ENCODE results near the gene CTAG1A.
"Not testable (repeated sequence)": the region's sequence is repeated elsewhere in the genome, so short reads cannot be mapped to it uniquely, and the experiment has no call there.

CTAG1A gene

DNA sequence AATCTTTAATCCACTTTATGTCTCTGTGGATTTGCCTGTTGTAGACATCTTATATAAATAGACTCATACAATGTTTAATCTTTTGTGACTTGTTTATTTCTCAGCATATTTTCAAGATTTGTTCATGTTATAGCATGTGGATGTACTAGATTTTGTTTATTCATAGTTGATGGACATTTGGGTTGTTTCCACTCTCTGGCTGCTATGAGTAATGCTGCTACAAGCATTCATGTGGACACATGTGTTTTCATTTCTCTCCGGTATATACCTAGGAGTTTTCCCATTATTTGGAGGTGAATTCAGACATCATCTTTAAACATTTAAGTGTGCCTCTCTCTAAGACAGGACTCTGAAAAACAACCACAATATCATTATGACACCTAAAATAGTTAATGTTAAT, 35.2 kb upstream of the CTAG1A start:
- DNase-seq = no peak
- TF ChIP-seq GATA1 (IDR thresholded peaks at IDR 0.05; ENCODE audit: low read depth, low read length) (no peak), POLR2A (IDR thresholded peaks at IDR 0.05; ENCODE audit: low read length) (no peak)

DNA sequence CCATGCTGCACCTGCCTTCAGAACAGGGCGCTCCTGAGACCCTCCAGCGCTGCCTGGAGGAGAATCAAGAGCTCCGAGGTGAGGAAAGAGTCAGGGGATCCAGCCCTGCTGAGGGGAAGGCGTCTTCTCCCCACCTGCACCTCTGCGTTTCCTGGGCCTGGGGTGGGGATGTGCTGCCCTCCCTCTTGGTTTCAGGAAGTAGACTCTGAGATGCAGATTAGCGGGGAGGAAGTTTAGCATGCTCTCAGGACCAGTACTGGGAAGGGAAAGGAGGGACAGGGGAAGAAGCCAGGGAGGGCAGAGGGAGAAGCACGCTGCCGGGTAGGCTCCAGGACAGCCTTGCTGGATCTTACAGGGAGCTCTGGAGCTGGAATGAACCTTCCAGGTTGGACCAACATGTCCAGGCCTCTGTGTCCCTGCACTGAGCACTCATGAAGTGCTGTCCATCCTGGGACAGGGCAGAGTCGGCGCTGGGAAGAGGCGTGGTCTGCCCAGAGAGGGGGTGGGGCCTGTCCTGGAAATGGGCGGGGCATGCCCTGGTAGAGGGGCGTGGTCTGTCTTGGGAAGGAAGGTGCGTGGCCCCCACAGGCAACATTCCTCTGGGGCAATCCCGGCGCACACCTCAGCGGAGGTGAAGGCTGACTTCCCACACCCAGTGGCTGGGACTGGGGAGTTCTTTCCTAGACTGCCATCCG, 32.7 kb upstream of the CTAG1A start:
- not testable (repeated sequence) for DNase-seq

DNA sequence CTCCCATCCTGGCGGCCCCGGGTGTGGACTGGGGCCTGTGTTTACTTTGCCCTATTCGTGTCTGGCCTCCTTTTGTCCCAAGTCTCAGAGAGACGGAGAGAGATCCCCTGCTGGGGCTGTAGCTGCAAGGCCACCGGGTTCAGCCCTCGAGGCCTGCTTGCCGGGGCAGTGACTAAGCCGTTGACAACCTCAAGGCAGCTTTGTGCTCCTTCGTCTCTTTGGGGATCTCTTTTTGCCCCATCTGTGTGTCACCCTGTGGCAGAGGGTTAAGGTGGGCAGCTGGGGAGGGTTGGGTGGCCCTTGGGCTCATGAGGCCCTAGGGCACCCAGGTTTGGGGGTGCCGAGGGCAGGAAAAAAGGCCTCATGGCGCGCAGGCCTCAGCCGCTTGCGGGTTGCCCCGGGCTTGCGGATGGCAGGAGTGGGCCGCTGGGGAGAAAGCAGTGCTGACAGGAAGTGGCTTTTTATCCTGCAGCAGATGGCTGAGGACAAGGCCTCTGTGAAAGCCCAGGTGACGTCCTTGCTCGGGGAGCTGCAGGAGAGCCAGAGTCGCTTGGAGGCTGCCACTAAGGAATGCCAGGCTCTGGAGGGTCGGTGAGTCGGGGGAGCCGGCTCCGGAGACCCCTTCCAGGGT, 26.8 kb upstream of the CTAG1A start:
- not testable (repeated sequence) for DNase-seq

DNA sequence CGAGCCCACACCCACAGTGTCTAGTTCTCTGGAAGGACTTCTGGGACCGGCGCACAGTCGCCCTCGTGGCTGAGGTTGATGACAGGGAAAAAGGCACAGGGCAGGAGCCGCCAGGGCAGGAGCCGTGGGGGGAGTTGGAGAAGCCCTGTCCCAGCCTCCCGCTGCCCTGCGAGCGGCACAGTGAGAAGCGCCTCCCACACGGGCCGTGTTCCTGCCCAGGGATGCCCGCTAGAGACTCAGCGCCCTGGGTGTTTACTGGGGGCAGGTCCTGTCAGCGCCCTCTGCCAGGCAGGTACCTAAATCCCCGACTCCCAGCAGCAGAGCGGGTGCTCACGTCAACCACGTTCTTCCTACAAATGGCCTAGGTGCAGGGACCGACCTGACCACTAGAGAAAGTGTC, 26.0 kb upstream of the CTAG1A start:
- not testable (repeated sequence) for DNase-seq

DNA sequence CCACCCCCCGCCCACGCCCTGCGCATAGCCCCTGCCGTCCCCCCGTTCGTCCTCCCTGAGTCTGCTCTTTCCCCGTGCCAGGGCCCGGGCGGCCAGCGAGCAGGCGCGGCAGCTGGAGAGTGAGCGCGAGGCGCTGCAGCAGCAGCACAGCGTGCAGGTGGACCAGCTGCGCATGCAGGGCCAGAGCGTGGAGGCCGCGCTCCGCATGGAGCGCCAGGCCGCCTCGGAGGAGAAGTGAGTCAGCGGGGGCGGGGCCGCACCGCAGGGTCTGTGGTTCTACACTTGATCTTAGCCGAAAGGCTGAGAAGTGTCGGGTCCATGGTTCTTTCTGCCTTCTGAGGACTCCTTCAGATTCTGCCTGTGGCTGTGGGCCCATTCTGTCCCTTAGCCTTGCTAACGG, 24.6 kb upstream of the CTAG1A start:
- DNase-seq = not testable (repeated sequence)

DNA sequence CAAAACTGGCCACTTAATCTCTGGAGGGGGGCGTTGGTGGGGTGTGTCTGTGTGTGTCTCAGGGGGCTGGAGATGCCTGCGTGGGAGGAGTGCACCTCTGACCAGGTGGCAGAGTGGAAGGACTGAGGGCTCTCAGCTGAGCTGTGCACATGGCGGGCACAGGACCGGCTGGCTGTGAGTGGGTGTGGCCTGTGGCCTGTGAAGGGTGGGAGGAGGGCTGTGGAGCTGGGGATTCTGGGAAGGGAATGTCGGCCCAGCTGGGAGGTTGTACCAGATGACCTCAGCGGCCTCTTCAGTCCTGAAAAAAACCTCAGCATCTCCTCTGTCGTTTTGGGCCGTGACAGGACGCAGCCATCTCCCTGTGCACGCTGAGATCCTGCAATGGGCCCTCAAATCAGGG, 22.6 kb upstream of the CTAG1A start:
- not testable (repeated sequence) for DNase-seq

DNA sequence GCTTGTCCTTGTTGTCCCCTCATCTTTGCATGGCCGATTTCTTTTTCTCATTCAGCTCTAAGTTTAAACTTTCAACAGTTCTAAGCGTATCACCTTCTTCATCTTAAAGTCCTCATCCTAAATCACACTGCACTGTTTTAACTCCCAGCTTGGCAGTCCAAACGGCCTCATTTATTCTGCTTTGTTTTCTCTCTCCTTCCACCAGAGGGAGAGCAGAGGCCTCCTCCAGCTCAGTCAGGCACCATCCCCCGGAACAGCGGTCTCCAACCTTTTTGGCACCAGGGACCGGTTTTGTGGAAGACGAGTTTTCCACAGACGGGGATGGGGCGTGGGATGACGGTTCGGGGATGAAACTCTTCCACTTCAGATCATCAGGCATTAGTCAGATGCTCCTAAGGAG, 14.6 kb upstream of the CTAG1A start:
- DNase-seq = not testable (repeated sequence)

DNA sequence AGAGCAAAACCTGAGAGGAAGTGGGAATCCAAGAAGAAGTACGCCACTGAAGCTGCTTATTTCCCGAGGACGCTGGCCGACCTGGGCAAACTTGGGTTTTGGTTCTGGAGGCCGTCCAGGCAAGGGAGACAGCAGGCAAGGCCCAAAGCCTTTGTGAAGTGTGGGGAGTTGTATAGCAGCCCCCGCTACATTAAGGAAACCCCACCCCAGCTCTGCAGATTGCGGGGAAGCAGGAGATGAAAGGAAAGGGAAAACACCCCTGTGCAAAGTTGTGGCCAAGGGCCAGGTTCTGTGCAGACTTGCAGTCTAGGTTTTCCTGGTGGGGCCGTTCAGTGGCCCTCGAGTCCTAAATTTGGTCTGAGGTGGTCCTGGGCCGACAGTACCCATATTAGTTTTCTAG, 11.9 kb upstream of the CTAG1A start:
- not testable (repeated sequence) for DNase-seq

DNA sequence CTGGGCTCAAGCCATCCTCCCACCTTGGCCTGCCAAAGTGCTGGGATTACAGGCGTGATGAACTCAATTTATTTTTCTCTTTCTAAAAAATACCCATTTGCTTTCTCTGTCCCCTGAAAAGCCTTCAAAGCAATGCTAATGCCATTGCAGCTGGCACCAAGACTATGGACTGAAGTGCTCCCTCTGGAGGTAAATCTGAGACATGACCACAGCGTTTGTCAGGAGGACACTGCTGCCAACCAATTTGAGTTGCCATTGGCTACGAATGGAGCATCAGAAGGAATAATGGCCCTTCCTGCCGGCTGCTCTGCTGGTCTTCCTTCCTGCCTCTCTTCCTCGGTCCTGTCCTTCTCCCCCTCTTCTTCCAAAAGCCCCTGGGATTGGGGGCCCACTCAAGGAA, 9.9 kb upstream of the CTAG1A start:
- DNase-seq = not testable (repeated sequence)

DNA sequence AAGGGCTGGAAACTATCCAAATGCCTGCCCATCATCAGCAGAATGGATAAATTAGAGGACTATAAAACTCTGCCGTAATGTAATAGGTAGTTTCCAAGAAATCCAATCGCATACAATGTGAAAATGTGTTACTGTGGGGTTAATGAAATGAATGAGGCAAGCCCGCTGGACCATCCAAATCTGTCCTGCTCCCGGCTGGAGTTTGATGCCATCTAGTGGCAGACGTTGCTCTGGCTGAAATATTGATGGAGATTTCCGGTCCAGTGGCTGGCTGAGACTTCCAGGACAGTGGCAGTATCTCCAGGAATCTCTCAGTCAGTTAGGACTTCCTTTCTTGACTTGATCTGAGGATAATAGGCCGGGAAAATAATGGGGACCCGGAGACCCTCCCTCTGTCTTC, 1.9 kb upstream of the CTAG1A start:
- DNase-seq = not testable (repeated sequence)

DNA sequence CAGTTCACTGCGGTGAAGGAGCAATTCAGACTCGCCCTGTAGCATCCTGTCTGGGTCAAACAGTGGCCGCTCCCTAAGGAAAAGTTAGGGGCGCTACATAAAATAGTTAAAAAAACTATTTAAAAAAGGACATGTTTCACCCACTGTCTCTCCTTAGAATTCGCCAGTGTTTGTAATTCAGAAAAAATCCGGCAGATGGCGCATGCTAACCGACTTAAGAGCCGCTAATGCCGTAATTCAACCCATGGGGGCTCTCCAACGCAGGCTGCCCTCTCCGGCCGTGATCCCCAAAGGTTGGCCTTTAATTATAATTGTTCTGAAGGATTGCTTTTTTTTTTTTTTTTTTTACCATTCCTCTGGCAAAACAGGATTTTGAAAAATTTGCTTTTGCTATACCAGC, 5.5 kb downstream of the CTAG1A start:
- DNase-seq = not testable (repeated sequence)

DNA sequence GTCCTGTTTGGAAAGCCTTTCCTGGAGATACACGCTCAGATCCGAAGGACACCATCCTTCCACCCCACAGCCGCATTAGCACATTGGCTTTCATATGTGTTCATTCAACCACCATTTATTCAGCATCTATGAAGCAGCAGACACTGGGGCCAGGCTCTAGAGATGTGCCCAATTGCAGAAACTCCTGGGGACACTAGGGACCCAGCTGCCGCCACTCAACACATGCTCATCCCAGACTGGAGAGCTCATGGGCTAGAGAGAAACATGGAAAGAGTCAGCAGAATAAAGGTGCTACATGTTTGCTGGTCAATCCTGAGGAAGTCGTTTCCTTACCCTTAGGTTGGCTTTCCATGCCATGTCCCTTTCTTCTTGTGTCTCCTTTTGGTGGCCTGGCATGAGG, 7.6 kb downstream of the CTAG1A start:
- TF ChIP-seq POLR2A (IDR thresholded peaks at IDR 0.05; ENCODE audit: low read length) (no peak), GATA1 (IDR thresholded peaks at IDR 0.05; ENCODE audit: low read depth, low read length) (no peak)
- no peak for DNase-seq

DNA sequence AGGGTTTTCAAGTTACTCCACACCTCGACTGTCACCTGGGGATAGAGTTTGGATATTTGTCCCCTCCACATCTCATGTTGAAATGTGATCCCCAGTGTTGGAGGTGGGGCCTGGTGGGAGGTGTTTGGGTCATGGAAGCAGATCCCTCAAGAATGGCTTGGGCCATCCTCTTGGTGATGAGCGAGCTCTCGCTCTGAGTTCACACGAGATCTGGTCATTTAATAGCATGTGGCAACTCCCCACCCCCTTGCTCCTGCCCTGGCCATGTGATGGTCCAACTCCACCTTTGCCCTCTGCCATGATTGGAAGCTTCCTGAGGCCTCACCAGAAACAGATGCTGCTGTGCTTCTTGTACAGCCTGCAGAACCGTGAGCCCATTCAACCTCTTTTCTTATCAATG, 8.3 kb downstream of the CTAG1A start:
- TF ChIP-seq POLR2A (IDR thresholded peaks at IDR 0.05; ENCODE audit: low read length) (no peak), GATA1 (IDR thresholded peaks at IDR 0.05; ENCODE audit: low read depth, low read length) (no peak)
- no peak for DNase-seq

DNA sequence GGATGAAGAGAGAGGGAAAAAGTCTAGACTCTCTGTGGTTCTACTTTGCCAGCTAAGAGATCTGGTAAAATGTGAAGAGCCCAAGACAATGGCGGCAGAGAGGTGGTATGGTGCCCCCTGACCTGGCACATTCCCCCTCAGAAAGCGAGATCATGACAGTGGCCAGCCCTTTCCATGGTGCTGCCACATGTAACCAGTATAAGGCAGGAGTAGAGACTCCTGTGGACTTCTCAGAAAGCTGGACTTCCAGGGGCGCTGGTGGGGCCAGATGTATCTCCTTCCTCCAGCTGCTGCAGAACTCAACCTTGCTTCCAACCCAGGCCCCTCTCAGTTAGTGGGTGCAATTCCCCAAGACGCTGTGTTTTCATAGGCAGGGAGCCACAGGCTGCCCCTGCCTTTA, 9.6 kb downstream of the CTAG1A start:
- TF ChIP-seq POLR2A (IDR thresholded peaks at IDR 0.05; ENCODE audit: low read length) = no peak
- TF ChIP-seq GATA1 (IDR thresholded peaks at IDR 0.05; ENCODE audit: low read depth, low read length) = no peak
- no peak for DNase-seq

DNA sequence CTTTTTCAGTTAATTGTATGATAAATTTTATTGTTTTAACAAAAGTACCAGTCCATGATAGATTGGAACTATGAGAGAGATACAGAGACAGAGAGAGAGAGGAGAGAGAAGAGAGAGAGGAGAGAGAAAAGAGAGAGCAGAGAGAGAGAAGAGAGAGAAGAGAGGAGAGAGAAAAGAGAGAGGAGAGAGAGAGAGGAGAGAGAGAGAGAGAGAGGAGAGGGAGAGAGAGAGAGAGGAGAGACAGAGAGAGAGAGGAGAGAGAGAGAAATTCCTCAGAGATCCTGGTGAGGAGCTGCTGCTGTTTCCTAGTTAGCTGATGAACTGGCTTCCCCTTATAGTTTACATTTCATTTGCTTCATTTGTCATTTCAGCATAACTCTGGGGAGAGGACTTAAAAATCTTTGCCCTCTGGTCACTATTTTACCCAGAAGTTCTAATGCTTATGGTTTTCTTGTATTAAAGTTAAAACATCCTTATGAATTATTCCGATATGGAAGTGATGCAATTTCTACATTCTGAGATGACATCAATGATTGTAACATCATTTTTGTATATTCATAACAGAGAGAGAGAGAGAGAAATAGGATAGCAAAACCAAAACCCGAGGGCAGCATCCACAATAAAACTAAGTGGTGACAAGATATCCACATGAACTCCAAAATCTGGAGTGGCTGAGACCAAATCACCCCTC, 10.8 kb downstream of the CTAG1A start:
- no peak for TF ChIP-seq GATA1 (IDR thresholded peaks at IDR 0.05; ENCODE audit: low read depth, low read length)
- TF ChIP-seq POLR2A (IDR thresholded peaks at IDR 0.05; ENCODE audit: low read length) = no peak
- DNase-seq = no peak

DNA sequence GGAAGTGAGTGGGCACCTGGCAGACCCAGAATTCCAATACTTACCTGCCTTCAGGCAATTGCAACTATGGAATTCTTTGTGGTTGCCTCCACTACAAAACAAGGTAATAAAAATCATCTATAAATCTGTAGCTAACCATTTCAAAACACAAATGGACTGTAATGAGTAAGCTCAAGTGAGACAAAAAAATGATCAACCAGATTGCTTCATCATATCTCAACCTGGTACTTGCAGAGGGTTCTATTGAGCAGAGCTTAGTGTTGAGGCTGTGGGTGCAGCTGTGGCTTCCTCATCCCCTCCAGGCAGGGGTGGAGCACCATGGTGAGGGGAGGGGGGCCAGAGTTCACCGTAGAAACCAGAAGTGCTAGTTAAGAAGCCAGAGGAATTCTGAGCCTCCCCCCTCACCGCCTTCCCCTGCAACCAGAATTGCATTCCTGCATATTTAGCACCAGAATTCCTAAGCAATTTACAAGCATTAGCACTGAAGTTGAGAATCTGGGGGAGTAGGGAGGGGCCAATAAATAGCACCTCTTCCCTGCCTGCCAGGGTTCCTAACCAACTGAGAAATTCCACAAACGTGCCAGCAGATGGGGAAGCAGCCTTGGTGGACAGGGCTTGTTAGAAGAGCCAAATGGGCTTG, 11.5 kb downstream of the CTAG1A start:
- no peak for TF ChIP-seq GATA1 (IDR thresholded peaks at IDR 0.05; ENCODE audit: low read depth, low read length)
- no peak for TF ChIP-seq POLR2A (IDR thresholded peaks at IDR 0.05; ENCODE audit: low read length)
- DNase-seq = no peak

Measured in erythroblast (primary cell).